Measurements from ENCODE around the gene CIAO2B.

- TF ChIP-seq CTCF (IDR thresholded peaks at IDR 0.05; ENCODE audit: poor library complexity, severe bottlenecking): no peak
- no peak for TF ChIP-seq EZH2 (IDR thresholded peaks at IDR 0.05; ENCODE audit: borderline replicate concordance, insufficient read depth, low read length, poor library complexity, severe bottlenecking)
- no peak for TF ChIP-seq RAD21 (conservative IDR thresholded peaks at IDR 0.05)
- TF ChIP-seq REST (IDR thresholded peaks at IDR 0.05; ENCODE audit: borderline replicate concordance): no peak
- TF ChIP-seq MXI1 (conservative IDR thresholded peaks at IDR 0.05; ENCODE audit: poor library complexity, severe bottlenecking): no peak
Measured at GRCh38 chr16:66908762-66909559, 25.2 kb downstream of the CIAO2B start.
